GM18868 (cell line): Measurements from ENCODE around the gene POLK.
"Not testable (repeated sequence)": the region's sequence is repeated elsewhere in the genome, so short reads cannot be mapped to it uniquely, and the experiment has no call there.

ENCODE experiments used
- ATAC-seq: cut with Tn5 transposase; IDR thresholded peaks from one replicate; pipeline ENCODE4 v1.9.1; 2021; ENCODE audit warnings: mild to moderate bottlenecking, moderate library complexity; ENCODE audit not compliant: unreplicated experiment

The POLK gene

DNA sequence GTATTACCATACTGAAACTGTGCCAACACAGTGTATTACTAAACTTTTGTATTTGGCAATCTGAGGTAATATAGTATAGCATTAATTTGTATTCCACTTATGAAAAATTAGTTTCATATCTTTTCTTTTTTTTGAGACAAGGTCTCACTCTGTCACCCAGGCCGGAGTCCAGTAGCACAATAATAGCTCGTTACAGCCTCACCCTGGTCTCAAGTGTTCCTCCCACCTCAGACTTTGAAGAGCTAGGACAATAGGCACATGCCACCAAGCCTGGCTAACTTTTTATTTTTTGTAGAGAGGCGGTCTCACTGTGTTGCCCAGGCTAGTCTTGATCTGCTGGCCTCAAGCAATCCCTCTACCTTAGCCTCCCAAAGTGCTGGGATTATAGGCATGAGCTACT lies 36.1 kb downstream of the POLK start:
- no peak for ATAC-seq

- ATAC-seq: no peak
Measured at GRCh38 chr5:75550597-75550996, 38.9 kb downstream of the POLK start.

GRCh38 chr5:75551471-75551870 lies 39.8 kb downstream of the POLK start:
- ATAC-seq: no peak

DNA sequence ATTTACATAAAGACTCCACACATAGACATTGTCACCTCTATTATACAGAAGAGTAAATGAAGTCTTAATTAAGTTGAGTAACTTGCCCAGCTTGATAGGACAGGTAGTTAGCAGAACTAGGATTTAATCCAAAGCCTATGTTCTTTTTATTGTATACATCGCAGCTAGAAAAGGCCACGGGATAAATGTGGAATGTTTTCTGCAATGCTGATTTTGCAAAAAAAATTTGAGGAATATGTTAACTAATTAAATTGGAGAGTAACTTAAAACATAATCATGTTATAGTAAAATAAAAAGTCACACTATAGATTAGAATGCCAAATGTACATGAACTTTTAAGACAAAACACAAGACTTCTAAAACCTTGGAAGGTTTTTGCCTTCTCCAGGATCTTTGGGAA lies 41.1 kb downstream of the POLK start:
- no peak for ATAC-seq

- no peak for ATAC-seq
Measured at GRCh38 chr5:75553358-75553757, 41.7 kb downstream of the POLK start.

DNA sequence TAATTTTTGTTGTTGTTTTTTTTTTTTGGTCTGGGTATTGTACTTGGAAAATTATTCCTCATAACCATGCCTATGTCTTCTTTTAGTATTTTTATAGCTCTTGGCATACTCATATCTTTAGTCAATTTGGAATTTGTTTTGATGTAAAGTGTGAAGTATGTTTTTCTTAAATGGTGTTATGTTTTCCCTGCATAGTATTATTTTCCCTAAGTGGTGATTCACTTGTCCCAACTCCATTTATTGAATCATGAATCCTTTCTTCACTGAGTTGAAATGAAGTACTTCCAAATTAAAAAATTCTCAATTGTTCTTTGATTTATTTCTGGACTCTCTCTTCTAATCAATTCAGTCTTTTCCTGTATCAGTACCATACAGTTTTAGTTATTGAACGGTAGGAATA lies 46.5 kb downstream of the POLK start:
- ATAC-seq: no peak

DNA sequence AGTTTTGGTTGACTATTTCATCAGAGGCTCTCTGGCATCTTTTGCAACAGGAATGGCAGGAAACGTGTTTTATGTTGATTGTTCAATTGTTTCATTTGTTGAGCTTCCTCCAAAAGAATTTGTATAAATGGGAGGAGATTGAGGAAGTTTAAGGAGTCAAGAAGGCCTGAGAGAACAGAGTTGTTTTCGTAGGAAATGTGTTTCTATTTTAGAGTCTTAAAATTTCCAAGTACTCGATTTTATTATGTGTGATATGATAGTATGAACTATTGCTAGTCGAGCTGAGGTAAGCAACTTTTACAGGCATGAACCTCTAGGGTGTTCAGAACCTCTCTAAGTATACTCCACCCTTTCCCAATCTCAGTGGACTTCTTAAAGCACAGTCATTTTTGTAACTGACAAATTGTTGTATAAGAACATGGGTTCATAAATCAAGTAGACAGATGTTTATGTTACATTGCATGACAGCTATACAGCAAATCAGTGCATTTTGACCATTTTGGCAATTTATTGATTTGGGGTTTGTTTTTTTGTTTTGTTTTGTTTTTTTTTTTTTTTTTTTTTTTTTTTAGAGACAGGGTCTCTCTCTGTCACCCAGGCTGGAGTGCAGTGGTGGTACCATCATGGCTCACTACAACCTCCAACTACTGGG lies 47.4 kb downstream of the POLK start:
- no peak for ATAC-seq

GRCh38 chr5:75560655-75561054 lies 49.0 kb downstream of the POLK start:
- not testable (repeated sequence) for ATAC-seq

DNA sequence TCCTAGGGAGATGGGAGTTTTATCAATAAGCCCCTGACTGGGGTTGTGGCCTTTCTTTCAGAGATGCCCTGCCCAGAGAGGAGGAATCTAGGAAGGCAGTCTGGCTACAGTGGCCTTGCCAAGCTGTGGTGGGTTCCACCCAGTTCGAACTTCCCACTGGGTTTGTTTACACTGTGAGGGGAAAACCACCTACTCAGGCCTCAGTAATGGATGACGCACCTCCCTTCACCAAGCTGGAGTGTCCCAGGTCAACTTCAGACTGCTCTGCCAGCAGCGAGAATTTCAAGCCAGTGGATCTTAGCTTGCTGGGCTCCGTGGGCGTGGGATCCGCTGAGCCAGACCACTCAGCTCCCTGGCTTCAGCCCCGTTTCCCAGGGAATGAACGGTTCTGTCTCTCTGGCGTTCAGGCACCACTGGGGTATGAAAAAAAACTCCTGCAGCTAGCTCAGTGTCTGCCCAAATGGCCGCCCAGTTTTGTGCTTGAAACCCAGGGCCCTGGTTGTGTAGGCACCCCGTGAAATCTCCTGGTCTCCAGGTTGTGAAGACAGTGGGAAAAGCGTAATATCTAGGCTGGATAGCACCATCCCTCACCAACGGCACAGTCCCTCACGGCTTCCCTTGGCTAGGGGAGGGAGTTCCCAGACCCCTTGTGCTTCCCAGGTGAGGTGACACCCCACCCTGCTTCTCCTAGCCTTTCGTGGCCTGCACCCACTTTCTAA lies 54.5 kb downstream of the POLK start:
- ATAC-seq: not testable (repeated sequence)

GRCh38 chr5:75566710-75567309 lies 55.1 kb downstream of the POLK start:
- peak; percentile 85 for ATAC-seq

DNA sequence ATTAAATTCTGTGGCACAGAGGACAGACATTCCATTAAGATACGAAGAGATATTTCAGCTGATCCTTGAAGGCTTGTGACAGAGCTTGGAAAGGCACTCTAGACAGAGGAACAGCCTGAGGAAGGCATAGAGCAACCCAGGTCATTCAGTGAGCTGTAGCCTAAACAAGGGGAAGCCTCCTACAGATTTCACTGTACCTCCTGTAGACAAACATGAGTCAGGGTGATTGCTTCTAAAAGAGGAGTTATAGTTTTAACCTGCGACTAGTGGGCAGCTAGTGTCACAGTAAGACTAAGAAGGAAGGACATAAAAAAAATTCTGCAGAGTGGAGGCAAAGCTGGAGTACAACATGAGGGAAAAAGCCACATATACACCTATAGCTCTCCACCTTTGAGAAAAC lies 56.0 kb downstream of the POLK start:
- peak; percentile 53 for ATAC-seq

GRCh38 chr5:75568202-75568601 lies 56.5 kb downstream of the POLK start:
- no peak for ATAC-seq

DNA sequence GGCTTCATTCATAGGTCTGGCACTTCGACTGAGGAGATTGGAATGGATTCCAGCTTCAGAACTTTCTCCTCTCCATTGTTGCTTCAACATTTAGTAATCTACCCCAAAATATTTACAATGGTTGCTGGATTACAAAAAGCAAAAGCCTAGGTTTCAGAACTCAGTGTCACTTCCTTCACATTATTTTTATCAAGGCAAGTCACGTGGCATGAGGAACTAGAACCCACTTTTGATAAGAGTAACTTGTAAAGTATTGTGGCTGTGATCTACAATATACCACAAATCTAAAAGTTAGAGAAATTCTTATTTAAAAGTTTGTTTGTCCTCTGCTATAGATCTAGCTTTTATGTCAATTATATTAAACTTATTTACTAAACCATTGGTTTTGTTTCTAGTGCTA lies 59.9 kb downstream of the POLK start:
- no peak for ATAC-seq

- peak; percentile 17 for ATAC-seq
Measured at GRCh38 chr5:75574791-75575190, 63.1 kb downstream of the POLK start.

DNA sequence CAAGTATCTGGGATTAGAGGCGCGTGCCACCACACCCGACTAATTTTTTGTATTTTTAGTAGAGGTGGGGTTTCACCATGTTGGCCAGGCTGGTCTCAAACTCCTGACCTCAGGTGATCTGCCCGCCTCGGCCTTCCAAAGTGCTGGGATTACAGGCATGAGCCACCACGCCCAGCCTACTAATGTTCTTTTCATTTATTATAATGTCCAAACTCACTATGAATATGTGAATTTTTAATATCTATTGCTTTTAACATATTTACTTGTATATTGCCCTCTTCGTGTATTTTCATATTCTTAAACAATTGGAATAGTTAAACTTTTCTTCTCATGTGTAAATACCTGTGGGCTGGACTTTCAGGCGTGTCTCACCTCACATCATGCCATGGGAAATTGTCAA lies 66.6 kb downstream of the POLK start:
- not testable (repeated sequence) for ATAC-seq

GRCh38 chr5:75584641-75585040 lies 73.0 kb downstream of the POLK start:
- no peak for ATAC-seq

DNA sequence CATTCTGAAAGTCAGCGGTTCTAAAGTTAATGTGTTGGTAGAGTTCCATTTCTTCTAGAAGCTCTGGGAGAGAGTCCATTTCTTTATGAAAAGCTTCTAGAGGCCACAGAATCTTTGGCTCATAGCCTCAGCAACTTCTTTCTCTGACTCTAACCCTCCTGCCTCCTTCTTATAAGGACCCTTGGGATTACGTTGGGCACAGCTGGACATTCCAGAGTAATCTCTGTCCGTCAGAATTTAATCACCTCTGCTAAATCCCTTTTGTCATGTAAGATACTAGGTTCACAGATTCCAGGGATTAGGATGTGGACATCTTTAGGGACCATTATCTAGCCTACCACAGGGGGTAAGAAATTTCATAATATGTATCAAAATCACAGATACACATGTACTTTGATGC lies 77.0 kb downstream of the POLK start:
- no peak for ATAC-seq

DNA sequence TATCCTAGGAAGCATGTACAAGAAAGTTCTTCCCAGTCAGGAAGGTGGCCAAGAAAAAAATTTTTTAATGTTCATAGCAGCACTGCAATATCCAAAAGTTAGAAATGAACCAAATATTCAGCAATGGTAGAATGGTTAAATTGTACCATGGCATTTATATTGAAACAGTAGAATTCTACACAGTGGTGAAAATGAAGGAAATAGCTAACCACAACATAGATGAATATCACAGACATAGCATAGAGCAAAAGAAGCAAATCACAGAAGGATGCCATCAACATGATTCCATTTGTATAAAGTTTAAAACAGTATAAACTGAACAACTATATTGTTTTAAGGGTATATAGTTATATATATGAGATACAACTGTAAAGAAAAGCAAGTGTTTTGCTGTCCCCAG lies 88.8 kb downstream of the POLK start:
- no peak for ATAC-seq

DNA sequence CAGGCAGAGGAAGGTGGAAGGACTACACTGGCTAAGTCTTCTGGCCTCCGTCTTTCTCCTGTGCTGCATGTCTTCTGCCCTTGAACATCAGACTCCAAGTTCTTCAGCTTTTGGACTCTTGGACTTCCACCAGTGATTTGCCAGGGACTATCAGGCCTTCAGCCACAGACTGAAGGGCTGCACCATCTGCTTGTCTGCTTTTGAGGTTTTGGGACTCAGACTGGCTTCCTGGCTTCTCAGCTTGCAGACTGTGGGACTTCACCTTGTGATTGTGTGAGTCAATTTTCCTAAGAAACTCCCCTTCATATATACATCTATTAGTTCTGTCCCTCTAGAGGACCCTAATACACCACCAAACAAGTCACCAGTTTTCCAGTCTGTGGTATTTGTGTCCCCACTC lies 89.9 kb downstream of the POLK start:
- no peak for ATAC-seq

GRCh38 chr5:75601996-75602395 lies 90.3 kb downstream of the POLK start:
- ATAC-seq: no peak

DNA sequence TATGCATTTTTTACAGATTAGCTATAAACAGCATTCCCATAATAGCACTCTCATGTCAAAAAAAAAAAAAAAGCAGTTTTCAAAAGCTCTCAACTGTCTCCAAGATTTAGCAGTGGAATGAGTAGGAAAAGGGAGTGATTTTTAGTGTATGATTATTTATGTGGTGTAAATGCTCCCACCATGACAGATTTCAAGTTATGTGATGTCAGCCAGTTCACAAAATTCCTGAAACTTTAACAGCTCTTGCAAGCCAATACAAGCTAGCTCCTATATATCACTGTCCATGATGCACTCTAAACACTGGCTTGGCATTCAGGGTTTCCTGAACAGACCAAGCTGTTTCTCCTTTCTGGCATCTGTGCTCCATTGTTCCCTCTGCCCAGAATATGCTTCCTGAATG lies 91.7 kb downstream of the POLK start:
- no peak for ATAC-seq

DNA sequence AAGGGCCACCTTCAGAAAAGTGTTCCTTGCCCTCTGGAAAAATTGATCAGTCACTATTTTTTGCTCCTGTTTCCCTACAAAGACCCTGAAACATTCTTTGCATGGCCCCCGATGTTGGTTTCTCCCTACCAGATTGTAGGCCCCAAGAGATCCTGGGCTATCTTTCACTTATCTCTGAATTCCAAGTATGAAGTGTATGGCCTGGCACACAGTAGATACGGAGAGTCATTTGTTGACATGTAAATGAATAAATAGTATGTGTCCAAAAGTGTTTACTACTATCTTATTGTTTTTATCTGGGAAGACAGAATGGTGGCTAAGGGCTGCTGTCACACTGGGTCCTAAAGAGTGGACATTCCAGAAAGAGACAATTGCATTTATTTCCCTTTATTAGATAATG lies 92.1 kb downstream of the POLK start:
- ATAC-seq: no peak
